A673 (cell line): Measurements from ENCODE around the gene PHTF2. TPM values are rescaled to one million over a fixed set of nuclear protein-coding genes. Genes with fewer than 3 reads are reported as not detected.
"Not testable (repeated sequence)": the region's sequence is repeated elsewhere in the genome, so short reads cannot be mapped to it uniquely, and the experiment has no call there.

Source experiments
- BruUV-seq: library from RNA; stranded (reverse); fragments of 400-500 nt; replicated peaks from 2 replicates; lab custom pipeline; 2021; lab: Mats Ljungman, UMichigan
- CTCF ChIA-PET: fragments of 300-600 bp; sonication (Branson Sonifier 250); formaldehyde crosslinking; loops from one replicate; lab custom pipeline; 2022; ENCODE audit warnings: antibody characterized with exemption; lab: Charles Lee
- POLR2A ChIA-PET: fragments of 300-600 bp; sonication (Branson Sonifier 250); formaldehyde crosslinking; loops from one replicate; lab custom pipeline; 2022; ENCODE audit warnings: antibody characterized with exemption; ENCODE audit not compliant: low non-redundant PET; lab: Charles Lee
- DNase-seq: peaks from one replicate; pipeline ENCODE4 v3.0.0-alpha.2; 2015; ENCODE audit warnings: low spot score
- H3K27ac ChIP-seq: fragments of 200-600 bp; sonication (generic); 2 replicates; pipeline ENCODE4 v1.5.1; 2016; ENCODE audit warnings: mixed run types, low read depth, mild to moderate bottlenecking, mixed read lengths, antibody characterized with exemption, low read length; ENCODE audit not compliant: poor library complexity, severe bottlenecking
- H3K27me3 ChIP-seq: fragments of 200-600 bp; sonication (generic); replicated peaks from 2 replicates; pipeline ENCODE4 v1.6.1; 2017; ENCODE audit warnings: mixed run types, low read depth, mild to moderate bottlenecking, mixed read lengths, antibody characterized with exemption, low read length; ENCODE audit not compliant: insufficient read depth, poor library complexity
- H3K36me3 ChIP-seq: fragments of 200-600 bp; sonication (generic); 2 replicates; pipeline ENCODE4 v1.6.1; 2016; ENCODE audit warnings: mixed run types, mild to moderate bottlenecking, mixed read lengths, antibody characterized with exemption, low read length; ENCODE audit not compliant: insufficient read depth, poor library complexity, severe bottlenecking
- H3K4me1 ChIP-seq: fragments of 200-600 bp; sonication (generic); 2 replicates; pipeline ENCODE4 v1.6.1; 2017; ENCODE audit warnings: mixed run types, mild to moderate bottlenecking, mixed read lengths, antibody characterized with exemption, low read length; ENCODE audit not compliant: insufficient read depth, poor library complexity, severe bottlenecking
- H3K4me3 ChIP-seq: fragments of 200-600 bp; sonication (generic); 2 replicates; pipeline ENCODE4 v1.5.1; 2016; ENCODE audit warnings: low read depth, mixed run types, mild to moderate bottlenecking, mixed read lengths, low read length; ENCODE audit not compliant: poor library complexity, severe bottlenecking
- H3K9me3 ChIP-seq: fragments of 200-600 bp; sonication (generic); 2 replicates; pipeline ENCODE4 v1.6.1; 2016; ENCODE audit warnings: mixed run types, low read depth, mild to moderate bottlenecking, mixed read lengths, antibody characterized with exemption, low read length; ENCODE audit not compliant: poor library complexity, severe bottlenecking
- CTCF ChIP-seq: fragments of 300-800, 200-600 bp; sonication (generic); conservative IDR thresholded peaks from 2 replicates; pipeline ENCODE4 v1.5.1; 2017; ENCODE audit warnings: low read depth, mild to moderate bottlenecking, antibody characterized with exemption, low read length, moderate library complexity, mixed read lengths
- EZH2 ChIP-seq: fragments of 200-600 bp; sonication (generic); IDR thresholded peaks from 2 replicates; pipeline ENCODE4 v1.6.1; 2017; ENCODE audit warnings: borderline replicate concordance, low read depth, mild to moderate bottlenecking, mixed read lengths, antibody characterized with exemption, low read length; ENCODE audit not compliant: poor library complexity, severe bottlenecking
- intact Hi-C: fragments of 100-400 bp; cut with micrococcal nuclease; formaldehyde crosslinking; loops from one replicate; pipeline ENCODE4 v1.10.0; 2022; ENCODE audit not compliant: unreplicated experiment
- total RNA-seq: library from RNA; stranded (reverse); gene quantifications from 2 replicates; pipeline ENCODE4 v1.2.3, GENCODE V29; 2021

PHTF2 gene
- total RNA-seq, 1 experiment from 2014 or later, result 36.6 TPM

- H3K4me3 ChIP-seq, result no peak overlapping the region
- no peak overlapping the region for H3K27ac ChIP-seq
- no peak for TF ChIP-seq EZH2
- TF ChIP-seq CTCF, result no peak
- CTCF ChIA-PET, result no interaction called here
- H3K36me3 ChIP-seq, result no peaks in the 10 kb centered on the region
- no TSS peak for BruUV-seq
- no peaks in the 10 kb centered on the region for H3K27me3 ChIP-seq
- peaks cover 3% of the 10 kb centered on the region for H3K4me1 ChIP-seq
- H3K9me3 ChIP-seq, result no peaks in the 10 kb centered on the region
- POLR2A ChIA-PET, result no interaction called here
- no peak for DNase-seq
- intact Hi-C loops, result no loop called here
Observed at GRCh38 chr7:77833136-77833535, 34.6 kb downstream of the PHTF2 start.

- H3K36me3 ChIP-seq, H3K27me3 ChIP-seq, POLR2A ChIA-PET, H3K9me3 ChIP-seq, H3K27ac ChIP-seq, intact Hi-C loops, BruUV-seq, DNase-seq, H3K4me3 ChIP-seq, CTCF ChIA-PET, H3K4me1 ChIP-seq: not testable (repeated sequence)
Observed at GRCh38 chr7:77836425-77836824, 37.9 kb downstream of the PHTF2 start.

DNA sequence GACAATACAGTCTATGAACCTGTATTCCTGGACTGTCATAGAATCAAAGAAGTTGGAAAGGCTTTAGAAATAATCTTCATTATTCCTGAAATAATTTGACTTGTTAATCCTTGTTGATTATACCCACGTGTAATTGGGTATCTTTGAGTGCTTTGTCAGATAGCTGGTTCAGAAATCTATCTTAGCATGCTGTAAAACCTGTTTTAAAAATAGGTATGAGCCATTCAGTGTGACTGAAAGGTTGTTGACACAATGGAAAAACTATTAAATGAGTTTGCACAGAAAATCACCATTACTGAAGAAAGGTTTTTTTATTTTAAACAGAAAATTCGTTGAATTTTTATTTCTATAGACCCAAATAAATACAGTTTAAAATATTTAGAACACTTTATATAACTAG, 38.7 kb downstream of the PHTF2 start:
- BruUV-seq, result no TSS peak
- Histone ChIP-seq H3K4me3 (no peak overlapping the region), H3K27me3 (no peaks in the 10 kb centered on the region), H3K9me3 (no peaks in the 10 kb centered on the region), H3K27ac (no peak overlapping the region), H3K4me1 (peaks cover 3% of the 10 kb centered on the region), H3K36me3 (no peaks in the 10 kb centered on the region)
- intact Hi-C loops, result no loop called here
- no peak for DNase-seq
- CTCF ChIA-PET, result no interaction called here
- TF ChIP-seq EZH2, result no peak
- TF ChIP-seq CTCF, result no peak
- POLR2A ChIA-PET, result no interaction called here

GRCh38 chr7:77837966-77838365, 39.4 kb downstream of the PHTF2 start:
- Histone ChIP-seq H3K4me1 (peaks cover 3% of the 10 kb centered on the region), H3K27ac (no peak overlapping the region), H3K27me3 (no peaks in the 10 kb centered on the region), H3K9me3 (no peaks in the 10 kb centered on the region), H3K36me3 (no peaks in the 10 kb centered on the region), H3K4me3 (no peak overlapping the region)
- BruUV-seq, result no TSS peak
- ChIA-PET CTCF (no interaction called here), POLR2A (no interaction called here)
- TF ChIP-seq EZH2 (no peak), CTCF (no peak)
- no peak for DNase-seq
- intact Hi-C loops, result no loop called here
